ENCODE data around the gene CRX. TPM values are rescaled to one million over a fixed set of nuclear protein-coding genes. Genes with fewer than 3 reads are reported as not detected.

CRX gene
- polyA plus RNA-seq, 1 of the 3 experiments (the other 2 are of a cell fraction) = not detected

- Histone ChIP-seq H3K36me3 (replicated peaks in 1 of 2; ENCODE audit: control insufficient read depth in 1 of 2, insufficient read depth in 2 of 2, low read length in 1 of 2) (no peaks in the 10 kb centered on the region), H3K4me3 (ENCODE audit: low read depth in 2 of 2, low read length in 1 of 2) (no peak overlapping the region), H3K9me3 (no peaks in the 10 kb centered on the region), H3F3A (replicated peaks; ENCODE audit: insufficient read depth) (no peaks in the 10 kb centered on the region), H3K79me2 (ENCODE audit: insufficient read depth) (no peaks in the 10 kb centered on the region), H3K9me2 (no peaks in the 10 kb centered on the region), H3K27me3 (ENCODE audit: insufficient read depth) (peaks cover 26% of the 10 kb centered on the region; the same call in 1 of the 2 replicates), H3K4me1 (ENCODE audit: control insufficient read depth in 1 of 2, insufficient read depth in 2 of 2, low read depth in 1 of 2, low read length in 1 of 2) (no peaks in the 10 kb centered on the region), H3K9ac (no peak overlapping the region), H3K4me2 (no peak overlapping the region), H3K27ac (ENCODE audit: low read depth in 2 of 2, low read length in 1 of 2) (no peak overlapping the region), H2AFZ (ENCODE audit: low read depth) (no peak overlapping the region), H4K20me1 (ENCODE audit: insufficient read depth) (no peaks in the 10 kb centered on the region)
- DNase-seq = no peak
- no peak for TF ChIP-seq POLR2AphosphoS5 (IDR thresholded peaks at IDR 0.05; ENCODE audit: low read depth, low read length)
- no peak for TF ChIP-seq PBX3 (IDR thresholded peaks at IDR 0.05)
- TF ChIP-seq RCOR1 (IDR thresholded peaks at IDR 0.05; ENCODE audit: low read length) = no peak
- no peak for TF ChIP-seq MXI1 (IDR thresholded peaks at IDR 0.05; ENCODE audit: low read depth, low read length)
- TF ChIP-seq IRF3 (IDR thresholded peaks at IDR 0.05; ENCODE audit: low read depth, low read length) = no peak
- TF ChIP-seq REST (IDR thresholded peaks at IDR 0.05; ENCODE audit: low read depth, low read length) = no peak
- TF ChIP-seq CTCF (IDR thresholded peaks at IDR 0.05) = no peak
- TF ChIP-seq RXRA (IDR thresholded peaks at IDR 0.05; ENCODE audit: borderline replicate concordance, low read depth) = no peak
- TF ChIP-seq EP300 (IDR thresholded peaks at IDR 0.05; ENCODE audit: borderline replicate concordance in 1 of 2, low read depth in 1 of 2, low read length in 1 of 2) = no peak
- no peak for TF ChIP-seq USF2 (IDR thresholded peaks at IDR 0.05; ENCODE audit: borderline replicate concordance, low read depth, low read length)
- TF ChIP-seq JUND (IDR thresholded peaks at IDR 0.05) = no peak
- TF ChIP-seq ELF1 (IDR thresholded peaks at IDR 0.05) = no peak
- TF ChIP-seq NFIC (IDR thresholded peaks at IDR 0.05; ENCODE audit: borderline replicate concordance) = no peak
- no peak for TF ChIP-seq ZBTB33 (IDR thresholded peaks at IDR 0.05; ENCODE audit: borderline replicate concordance, low read depth)
- CTCF ChIA-PET = interaction anchor here (1.8 kb wide), 1 partner anchor 17 kb away, joined by 9 read pairs; no protein-coding TSS in a partner anchor
- WGBS (ENCODE audit: low lambda C conversion rate) = 37% methylated on average over 5 of the region's 5 CpGs
- POLR2A ChIA-PET = no interaction called here
Observed at GRCh38 chr19:47861630-47862029, 39.9 kb downstream of the CRX start.

Data from SK-N-SH (cell line).